HUDEP-2 (cell line): Measurements from ENCODE around the gene RDH16.
"Not testable (repeated sequence)": the region's sequence is repeated elsewhere in the genome, so short reads cannot be mapped to it uniquely, and the experiment has no call there.

Experiments used
- DNase-seq, 76 experiments: peaks; one replicate each; lab custom pipeline; 2025; ENCODE audit not compliant: unreplicated experiment in 76 of 76; lab: John Stamatoyannopoulos, UW

RDH16 gene

GRCh38 chr12:56954958-56955355 is 2.5 kb downstream of the RDH16 start:
- no peak for DNase-seq

GRCh38 chr12:56954057-56954957 is 3.1 kb downstream of the RDH16 start:
- DNase-seq: no peak

GRCh38 chr12:56953314-56953713 is 4.1 kb downstream of the RDH16 start:
- DNase-seq: no peak

- DNase-seq: no peak
Measured at GRCh38 chr12:56951582-56952339, 5.6 kb downstream of the RDH16 start.

GRCh38 chr12:56948881-56949280 is 8.5 kb downstream of the RDH16 start:
- DNase-seq: no peak

- no peak for DNase-seq
Measured at GRCh38 chr12:56948457-56948777, 9.0 kb downstream of the RDH16 start.

- peak in 2 of 76 experiments; percentile 10 to 22 for DNase-seq
Measured at GRCh38 chr12:56947633-56948456, 9.6 kb downstream of the RDH16 start.

- no peak for DNase-seq
Measured at GRCh38 chr12:56943878-56944277, 13.5 kb downstream of the RDH16 start.

- not testable (repeated sequence) for DNase-seq
Measured at GRCh38 chr12:56943374-56943773, 14.0 kb downstream of the RDH16 start.

- peak in 4 of 76 experiments; percentile 2 to 16 (median 9) for DNase-seq
Measured at GRCh38 chr12:56941299-56942017, 15.9 kb downstream of the RDH16 start.

GRCh38 chr12:56940942-56941298 is 16.5 kb downstream of the RDH16 start:
- DNase-seq: not testable (repeated sequence)

GRCh38 chr12:56935752-56936151 is 21.7 kb downstream of the RDH16 start:
- no peak for DNase-seq

GRCh38 chr12:56935157-56935556 is 22.3 kb downstream of the RDH16 start:
- no peak for DNase-seq

GRCh38 chr12:56933826-56934625 is 23.4 kb downstream of the RDH16 start, which contains the start of gene SDR9C7:
Gene SDR9C7, minus strand, starts transcription at chr12:56934408. Its CDS starts 147 bp downstream, at chr12:56934261.
- DNase-seq: no peak

GRCh38 chr12:56932867-56933266 is 24.5 kb downstream of the RDH16 start:
- no peak for DNase-seq

GRCh38 chr12:56932146-56932545 is 25.3 kb downstream of the RDH16 start:
- no peak for DNase-seq

GRCh38 chr12:56931474-56931978 is 25.9 kb downstream of the RDH16 start:
- peak in 65 of 76 experiments; percentile 1 to 82 (median 48) for DNase-seq

- DNase-seq: no peak
Measured at GRCh38 chr12:56930241-56930640, 27.2 kb downstream of the RDH16 start.

- no peak for DNase-seq
Measured at GRCh38 chr12:56929780-56930179, 27.6 kb downstream of the RDH16 start.
